Loucy (cell line): ENCODE data around the gene PLK3.

Source experiments
- H2AFZ ChIP-seq: fragments of 200-600 bp; sonication (generic); 2 replicates; pipeline ENCODE4 v1.6.0; 2016; ENCODE audit warnings: antibody characterized with exemption, mild to moderate bottlenecking, low read length, moderate library complexity
- H3F3A ChIP-seq: fragments of 200-600 bp; 2 replicates; pipeline ENCODE4 v1.6.0; 2016; ENCODE audit warnings: antibody characterized with exemption, low read depth, mild to moderate bottlenecking
- H3K27me3 ChIP-seq: fragments of 200-600 bp; sonication (generic); 2 replicates; pipeline ENCODE4 v1.6.1; 2014; ENCODE audit warnings: low read length, mild to moderate bottlenecking; ENCODE audit not compliant: insufficient read depth, poor library complexity, severe bottlenecking
- H3K36me3 ChIP-seq: fragments of 200-600 bp; sonication (generic); 2 replicates; pipeline ENCODE4 v1.6.1; 2016; ENCODE audit warnings: low read length; ENCODE audit not compliant: insufficient read depth
- H3K4me1 ChIP-seq: fragments of 200-600 bp; sonication (generic); 2 replicates; pipeline ENCODE4 v1.5.1; 2014; ENCODE audit warnings: low read length, mild to moderate bottlenecking; ENCODE audit not compliant: insufficient read depth, poor library complexity, severe bottlenecking
- H3K4me2 ChIP-seq: fragments of 200-600 bp; sonication (generic); 2 replicates; pipeline ENCODE4 v1.6.0; 2014; ENCODE audit warnings: antibody characterized with exemption, low read length, low read depth, mild to moderate bottlenecking; ENCODE audit not compliant: poor library complexity, severe bottlenecking
- H3K4me3 ChIP-seq: fragments of 200-600 bp; sonication (generic); 2 replicates; pipeline ENCODE4 v1.5.1; 2014; ENCODE audit warnings: low read length, mild to moderate bottlenecking, mixed read lengths; ENCODE audit not compliant: poor library complexity, severe bottlenecking
- H3K79me2 ChIP-seq: fragments of 200-600 bp; sonication (generic); 2 replicates; pipeline ENCODE4 v1.6.1; 2014; ENCODE audit warnings: low read length; ENCODE audit not compliant: insufficient read depth
- H3K9ac ChIP-seq: fragments of 200-600 bp; sonication (generic); 2 replicates; pipeline ENCODE4 v1.6.0; 2014; ENCODE audit warnings: mild to moderate bottlenecking, low read depth, low read length, moderate library complexity; ENCODE audit not compliant: poor library complexity, severe bottlenecking
- H3K9me2 ChIP-seq: fragments of 200-600 bp; sonication (generic); replicated peaks from 2 replicates; pipeline ENCODE4 v1.6.1; 2016; ENCODE audit warnings: low read depth, low read length, mixed read lengths
- H3K9me3 ChIP-seq: fragments of 200-600 bp; sonication (generic); 2 replicates; pipeline ENCODE4 v1.6.1; 2014; ENCODE audit warnings: mild to moderate bottlenecking, antibody characterized with exemption, low read length, low read depth; ENCODE audit not compliant: insufficient read depth
- H4K20me1 ChIP-seq: fragments of 200-600 bp; sonication (generic); 2 replicates; pipeline ENCODE4 v1.6.0; 2014; ENCODE audit warnings: antibody characterized with exemption, low read length, mild to moderate bottlenecking; ENCODE audit not compliant: insufficient read depth, poor library complexity, severe bottlenecking
- CTCF ChIP-seq: fragments of 200-600 bp; sonication (generic); conservative IDR thresholded peaks from 2 replicates; pipeline ENCODE4 v1.5.1; 2014; ENCODE audit warnings: mild to moderate bottlenecking, antibody characterized with exemption, low read length
- EZH2phosphoT487 ChIP-seq: fragments of 200-600 bp; IDR thresholded peaks from 2 replicates; pipeline ENCODE4 v1.6.1; 2018; ENCODE audit warnings: antibody characterized with exemption, mild to moderate bottlenecking, moderate library complexity, borderline replicate concordance

Gene PLK3

GRCh38 chr1:44803312-44804095 is 3.3 kb downstream of the PLK3 start:
- no peaks in the 10 kb centered on the region for H3K9me3 ChIP-seq
- H3K27me3 ChIP-seq: no peaks in the 10 kb centered on the region
- peaks cover 8% of the 10 kb centered on the region for H3K4me1 ChIP-seq
- TF ChIP-seq CTCF (no peak), EZH2phosphoT487 (no peak)
- no peak overlapping the region for H2AFZ ChIP-seq
- no peak overlapping the region for H3K4me3 ChIP-seq
- no peak overlapping the region for H3K4me2 ChIP-seq
- H3F3A ChIP-seq: 0 out of 2 replicates have a peak, but pooled peaks cover 2% of the 10 kb centered on the region
- no peak overlapping the region for H3K9ac ChIP-seq
- H3K9me2 ChIP-seq: no peaks in the 10 kb centered on the region
- peaks cover 4% of the 10 kb centered on the region for H3K79me2 ChIP-seq
- H4K20me1 ChIP-seq: no peaks in the 10 kb centered on the region
- H3K36me3 ChIP-seq: no peaks in the 10 kb centered on the region

GRCh38 chr1:44805311-44806024 is 5.3 kb downstream of the PLK3 start:
- Histone ChIP-seq H3K79me2 (peaks cover 4% of the 10 kb centered on the region), H3K27me3 (no peaks in the 10 kb centered on the region), H3K36me3 (no peaks in the 10 kb centered on the region), H2AFZ (no peak overlapping the region), H3K4me1 (peaks cover 25% of the 10 kb centered on the region), H3K9ac (no peak overlapping the region), H3F3A (no peaks in the 10 kb centered on the region), H4K20me1 (no peaks in the 10 kb centered on the region), H3K9me2 (no peaks in the 10 kb centered on the region), H3K4me2 (no peak overlapping the region), H3K9me3 (no peaks in the 10 kb centered on the region), H3K4me3 (no peak overlapping the region)
- TF ChIP-seq EZH2phosphoT487: no peak
- TF ChIP-seq CTCF: no peak

GRCh38 chr1:44806025-44806703 is 6.0 kb downstream of the PLK3 start:
- no peak overlapping the region for H3K9ac ChIP-seq
- H3K9me2 ChIP-seq: no peaks in the 10 kb centered on the region
- H3F3A ChIP-seq: no peaks in the 10 kb centered on the region
- no peaks in the 10 kb centered on the region for H3K79me2 ChIP-seq
- no peaks in the 10 kb centered on the region for H4K20me1 ChIP-seq
- H2AFZ ChIP-seq: no peak overlapping the region
- H3K4me3 ChIP-seq: no peak overlapping the region
- no peaks in the 10 kb centered on the region for H3K36me3 ChIP-seq
- no peak overlapping the region for H3K4me2 ChIP-seq
- peaks cover 25% of the 10 kb centered on the region for H3K4me1 ChIP-seq
- TF ChIP-seq EZH2phosphoT487: no peak
- no peak for TF ChIP-seq CTCF
- H3K9me3 ChIP-seq: no peaks in the 10 kb centered on the region
- no peaks in the 10 kb centered on the region for H3K27me3 ChIP-seq
